LNCaP clone FGC (cell line): Measurements from ENCODE around the gene PARN.

ENCODE experiments used
- DNase-seq: peaks from one replicate; pipeline ENCODE4 v3.0.0-alpha.2; 2011; ENCODE audit warnings: low read depth
- H3K4me3 ChIP-seq: 2 replicates; pipeline ENCODE4 v1.5.1; 2011; ENCODE audit warnings: mild to moderate bottlenecking, low read depth, low read length, control low read depth
- TF ChIP-seq, protein P1 (sequence below): IDR thresholded peaks from 2 replicates; pipeline ENCODE4 v1.5.1; 2012; ENCODE audit warnings: mild to moderate bottlenecking; ENCODE audit not compliant: control insufficient read depth, insufficient read depth; ENCODE audit errors: extremely low read depth

PARN gene

DNA sequence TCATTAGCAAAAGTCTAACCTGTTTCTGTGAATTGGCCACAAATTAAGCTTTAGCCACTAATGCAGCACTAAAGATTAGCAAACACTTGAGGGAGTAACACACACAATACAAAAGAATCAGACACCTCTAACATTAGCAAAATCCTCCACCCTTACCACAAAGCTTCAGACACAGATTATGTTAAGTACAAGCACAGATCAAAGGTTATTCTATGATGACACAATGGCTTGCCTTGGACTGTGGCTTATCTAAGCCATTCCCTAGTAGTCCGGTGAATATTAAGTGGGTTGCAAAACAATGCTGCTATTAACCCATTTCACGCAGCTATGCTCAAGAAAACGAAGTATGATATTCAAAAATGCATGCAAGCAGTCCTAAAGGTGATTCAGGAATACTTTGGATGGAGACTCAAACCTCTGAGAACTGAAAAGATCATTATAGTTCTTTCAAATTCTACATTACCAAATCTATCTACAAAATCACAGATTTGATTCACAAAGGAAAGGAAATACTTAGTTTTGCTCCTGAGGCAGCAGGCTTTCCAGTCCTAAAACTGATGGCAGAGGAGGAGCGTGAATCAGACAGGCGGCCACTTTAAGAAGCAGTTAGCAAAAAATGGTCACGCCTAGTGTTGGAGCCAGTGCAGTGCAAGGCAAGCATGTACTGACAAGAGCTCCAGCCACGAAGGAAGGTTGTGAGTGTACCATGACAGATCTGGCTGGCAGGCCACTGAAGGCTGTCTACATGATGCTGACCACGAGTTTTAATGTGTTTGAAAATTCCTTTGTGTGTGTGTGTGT, 67.2 kb downstream of the PARN start:
- TF ChIP-seq, protein P1, sequence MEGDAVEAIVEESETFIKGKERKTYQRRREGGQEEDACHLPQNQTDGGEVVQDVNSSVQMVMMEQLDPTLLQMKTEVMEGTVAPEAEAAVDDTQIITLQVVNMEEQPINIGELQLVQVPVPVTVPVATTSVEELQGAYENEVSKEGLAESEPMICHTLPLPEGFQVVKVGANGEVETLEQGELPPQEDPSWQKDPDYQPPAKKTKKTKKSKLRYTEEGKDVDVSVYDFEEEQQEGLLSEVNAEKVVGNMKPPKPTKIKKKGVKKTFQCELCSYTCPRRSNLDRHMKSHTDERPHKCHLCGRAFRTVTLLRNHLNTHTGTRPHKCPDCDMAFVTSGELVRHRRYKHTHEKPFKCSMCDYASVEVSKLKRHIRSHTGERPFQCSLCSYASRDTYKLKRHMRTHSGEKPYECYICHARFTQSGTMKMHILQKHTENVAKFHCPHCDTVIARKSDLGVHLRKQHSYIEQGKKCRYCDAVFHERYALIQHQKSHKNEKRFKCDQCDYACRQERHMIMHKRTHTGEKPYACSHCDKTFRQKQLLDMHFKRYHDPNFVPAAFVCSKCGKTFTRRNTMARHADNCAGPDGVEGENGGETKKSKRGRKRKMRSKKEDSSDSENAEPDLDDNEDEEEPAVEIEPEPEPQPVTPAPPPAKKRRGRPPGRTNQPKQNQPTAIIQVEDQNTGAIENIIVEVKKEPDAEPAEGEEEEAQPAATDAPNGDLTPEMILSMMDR: no peak
- H3K4me3 ChIP-seq: no peak overlapping the region
- no peak for DNase-seq

DNA sequence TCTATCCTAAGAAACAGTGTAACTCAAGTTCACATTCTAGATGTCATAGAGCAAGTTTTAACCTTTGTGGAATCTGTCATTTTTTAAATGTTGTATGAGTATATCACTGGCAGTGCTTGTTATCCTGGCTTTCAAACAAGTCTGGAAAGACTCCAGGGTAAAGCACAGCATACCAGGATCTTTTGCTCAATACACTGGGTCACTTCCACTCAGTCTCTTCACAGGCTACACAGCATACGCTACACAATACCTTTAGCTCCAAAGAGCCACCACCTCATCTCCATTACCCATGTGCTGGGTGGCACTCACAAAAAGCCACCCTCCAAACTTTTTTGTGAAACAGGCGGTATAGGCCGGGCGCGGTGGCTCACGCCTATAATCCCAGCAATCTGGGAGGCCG, 69.5 kb downstream of the PARN start:
- TF ChIP-seq, protein P1: no peak
- DNase-seq: peak; percentile 68
- peak overlapping the region; percentile 4; the same call in 1 of the 2 replicates for H3K4me3 ChIP-seq

DNA sequence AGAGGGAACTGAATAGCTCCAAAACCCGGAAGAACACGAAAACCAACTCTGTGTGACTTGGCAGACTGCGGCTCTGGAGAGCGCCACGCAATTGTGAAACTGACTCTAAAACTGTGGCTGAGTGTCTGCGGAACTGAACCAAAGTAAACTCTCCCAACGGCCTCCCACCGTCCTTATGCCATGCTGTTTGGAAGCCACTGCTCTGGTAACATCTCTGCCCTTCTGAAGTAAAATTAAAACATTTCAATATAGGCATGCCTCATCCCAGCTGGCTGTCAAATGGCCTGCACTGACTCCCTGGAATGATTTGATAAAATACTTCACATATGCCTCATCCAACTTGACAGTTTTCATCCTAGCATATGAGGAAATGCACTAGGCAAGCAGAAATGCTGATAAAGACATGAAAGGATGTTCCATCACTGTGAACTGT, 70.2 kb downstream of the PARN start:
- DNase-seq: peak; percentile 85
- TF ChIP-seq, protein P1: no peak

DNA sequence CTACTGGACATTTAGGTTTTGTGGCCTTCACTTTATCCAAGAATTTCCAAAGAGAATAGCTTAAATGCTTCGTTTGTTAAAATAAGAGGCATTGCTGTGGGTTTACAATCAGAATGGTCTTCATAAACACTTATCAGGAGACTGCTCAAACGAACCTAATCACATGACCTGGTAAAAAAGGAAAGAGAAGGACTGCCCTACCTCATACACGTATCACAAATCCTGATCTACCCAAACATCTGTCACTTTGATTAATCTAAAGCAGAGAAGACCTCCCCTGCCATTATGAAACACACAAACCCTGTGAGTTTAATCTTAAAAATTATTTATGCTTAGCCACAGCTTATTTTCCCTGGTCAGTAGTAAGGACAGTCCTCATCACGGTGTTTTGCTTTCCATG, 76.6 kb downstream of the PARN start:
- no peak overlapping the region for H3K4me3 ChIP-seq
- DNase-seq: no peak
- TF ChIP-seq, protein P1: no peak

More for the DNA sequence above, 70.2 kb downstream of the PARN start:
- peak overlapping the region; percentile 4; the same call in 1 of the 2 replicates for H3K4me3 ChIP-seq

DNA sequence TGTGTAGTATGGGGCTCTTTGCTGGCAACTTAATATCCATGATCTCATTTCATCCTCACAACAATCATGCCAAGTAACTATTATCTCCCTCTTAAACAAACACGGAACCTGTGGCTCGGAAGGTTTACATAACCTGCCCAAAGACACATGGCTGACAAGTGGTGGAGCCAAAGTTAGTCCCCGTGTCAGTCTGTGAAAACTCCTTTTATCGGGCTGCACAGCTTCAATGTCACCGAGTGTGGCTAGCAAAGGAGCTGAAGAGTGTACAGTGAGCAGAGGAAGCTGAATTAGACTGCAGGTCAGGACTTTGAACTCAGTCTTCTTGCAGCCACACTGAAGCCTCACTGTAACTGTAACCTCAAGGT, 80.3 kb downstream of the PARN start:
- peak; percentile 94 for DNase-seq
- TF ChIP-seq, protein P1: no peak
- no peak overlapping the region for H3K4me3 ChIP-seq

DNA sequence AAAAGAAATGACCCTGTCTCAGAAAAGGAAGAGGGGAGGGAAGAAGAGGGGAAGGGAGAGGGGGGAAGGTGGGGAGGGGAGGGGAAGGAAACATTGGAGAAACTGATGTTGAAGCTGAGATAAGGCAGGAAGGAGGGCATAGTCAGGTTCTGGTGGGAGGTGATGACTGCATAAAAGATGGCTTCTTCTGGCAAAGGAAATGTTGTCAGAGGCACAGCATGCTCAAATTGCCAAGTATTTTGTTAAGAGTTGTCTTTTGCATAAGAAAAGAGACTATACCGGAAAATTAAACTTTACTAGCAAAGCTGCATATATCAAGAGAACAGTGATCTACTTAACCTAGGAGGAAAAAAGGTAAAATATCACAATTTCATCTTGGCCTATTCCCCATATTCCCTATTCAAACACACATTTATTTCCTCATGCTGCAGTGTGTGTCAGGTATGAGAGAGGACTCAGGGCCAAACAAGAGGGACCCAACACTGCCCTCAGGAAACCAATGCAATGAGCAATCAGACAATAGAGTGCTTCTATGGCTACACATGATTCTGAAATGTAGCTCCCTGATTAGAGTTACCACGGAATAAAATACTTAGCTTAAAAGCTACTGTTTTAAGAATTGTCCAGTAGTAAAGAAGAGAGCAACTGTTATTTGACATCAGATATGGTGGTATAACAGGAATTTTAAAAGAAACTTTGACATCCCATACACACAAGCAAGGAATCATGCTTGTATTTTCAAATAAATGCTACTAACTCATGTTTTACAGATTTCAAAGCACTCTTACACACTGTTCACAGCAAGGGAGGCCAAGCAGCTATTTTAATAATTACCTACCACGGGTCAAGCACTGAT, 80.9 kb downstream of the PARN start:
- H3K4me3 ChIP-seq: no peak overlapping the region
- no peak for DNase-seq

More for the DNA sequence above, 80.9 kb downstream of the PARN start:
- TF ChIP-seq, protein P1: no peak
